Kidney epithelial cell (primary cell): Measurements from ENCODE around the gene SPATA24. TPM values are rescaled to one million over a fixed set of nuclear protein-coding genes. Genes with fewer than 3 reads are reported as not detected.

ENCODE experiments used
- DNase-seq: peaks from one replicate; pipeline ENCODE4 v3.0.0-alpha.2; 2010; ENCODE audit warnings: low read depth
- H3K27me3 ChIP-seq: 2 replicates; pipeline ENCODE4 v1.6.0; 2011; ENCODE audit warnings: low read length; ENCODE audit not compliant: control insufficient read depth, insufficient read depth
- H3K36me3 ChIP-seq: 2 replicates; pipeline ENCODE4 v1.5.1; 2011; ENCODE audit warnings: low read length; ENCODE audit not compliant: control insufficient read depth, insufficient read depth
- H3K4me3 ChIP-seq: 2 replicates; pipeline ENCODE4 v1.5.1; 2011; ENCODE audit warnings: low read depth, mild to moderate bottlenecking, control low read depth, low read length
- CTCF ChIP-seq: IDR thresholded peaks from 2 replicates; pipeline ENCODE4 v1.5.1; 2011; ENCODE audit warnings: mild to moderate bottlenecking, moderate library complexity, low read length, control low read depth, inconsistent platforms; ENCODE audit not compliant: insufficient read depth, poor library complexity, severe bottlenecking
- total RNA-seq: library from RNA; depleted of rRNA; stranded (reverse); fragments of >200 nt; gene quantifications from 2 replicates; pipeline ENCODE4 v1.2.3, GENCODE V29; 2015

SPATA24 gene
- total RNA-seq, 1 donor from 2014 or later: 7.7 TPM

GRCh38 chr5:139430015-139430414, 26.1 kb upstream of the SPATA24 start:
- H3K4me3 ChIP-seq: no peak overlapping the region
- H3K27me3 ChIP-seq: no peaks in the 10 kb centered on the region
- no peaks in the 10 kb centered on the region for H3K36me3 ChIP-seq
- TF ChIP-seq CTCF: no peak
- no peak for DNase-seq

- Histone ChIP-seq H3K4me3 (no peak overlapping the region), H3K27me3 (no peaks in the 10 kb centered on the region), H3K36me3 (no peaks in the 10 kb centered on the region)
- no peak for TF ChIP-seq CTCF
- DNase-seq: no peak
Observed at GRCh38 chr5:139426203-139426885, 22.5 kb upstream of the SPATA24 start.

- TF ChIP-seq CTCF: no peak
- no peaks in the 10 kb centered on the region for H3K36me3 ChIP-seq
- H3K4me3 ChIP-seq: no peak overlapping the region
- DNase-seq: no peak
- H3K27me3 ChIP-seq: no peaks in the 10 kb centered on the region
Observed at GRCh38 chr5:139425497-139425896, 21.6 kb upstream of the SPATA24 start.

- Histone ChIP-seq H3K27me3 (no peaks in the 10 kb centered on the region), H3K36me3 (no peaks in the 10 kb centered on the region), H3K4me3 (no peak overlapping the region)
- DNase-seq: peak; percentile 26
- TF ChIP-seq CTCF: peak; percentile 79
Observed at GRCh38 chr5:139422307-139422893, 18.5 kb upstream of the SPATA24 start.

GRCh38 chr5:139419226-139420192, 15.6 kb upstream of the SPATA24 start:
- no peaks in the 10 kb centered on the region for H3K36me3 ChIP-seq

More at GRCh38 chr5:139419226-139420192, 15.6 kb upstream of the SPATA24 start:
- Histone ChIP-seq H3K4me3 (no peak overlapping the region), H3K27me3 (no peaks in the 10 kb centered on the region)
- no peak for DNase-seq
- TF ChIP-seq CTCF: no peak
